ENCODE results near the gene ZFP57. TPM values are rescaled to one million over a fixed set of nuclear protein-coding genes. Genes with fewer than 3 reads are reported as not detected.

Gene ZFP57
- polyA plus RNA-seq (2013, experiment 1 of 4) = 0.72 TPM
- 0.34 TPM for polyA plus RNA-seq (2013, experiment 2 of 4)
- 0.32 TPM for polyA plus RNA-seq (2013, experiment 3 of 4)
- 0.24 TPM for polyA plus RNA-seq (2013, experiment 4 of 4)

DNA sequence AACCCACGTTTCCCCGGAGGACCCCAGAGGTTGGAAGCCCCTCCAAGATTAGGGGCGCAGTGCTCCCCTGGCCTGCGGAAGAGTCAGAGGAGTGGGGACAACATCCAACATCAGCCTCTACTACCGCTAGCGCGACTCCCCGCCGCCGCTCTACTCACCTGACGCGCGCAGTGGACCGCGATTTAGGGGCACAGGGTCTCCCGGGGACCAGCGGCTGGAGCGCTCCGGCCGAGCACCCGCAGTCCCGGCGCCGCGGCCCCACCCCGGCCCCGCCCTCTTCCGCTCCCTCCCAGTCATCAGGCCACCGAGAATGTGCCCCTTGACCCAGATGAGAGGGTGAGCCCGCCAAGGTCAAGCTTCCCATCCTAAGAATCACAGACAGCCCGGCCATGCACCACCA, at the start of gene ZFP57:
Gene ZFP57 (minus strand): TSS at position 249 of the 400 bp plus-strand sequence. CDS start 4,149 bp downstream, outside the sequence.
- no peaks in the 10 kb centered on the region for H3K9me3 ChIP-seq (ENCODE audit: control insufficient read depth, low read length)
- 96% methylated on average over 31 of the region's 31 CpGs for WGBS, 2 experiments
- H3K4me3 ChIP-seq (ENCODE audit: insufficient read depth, low read depth, low read length) = no peak within 1 kb of the TSS
- no peaks in the 10 kb centered on the region for H3K27me3 ChIP-seq (ENCODE audit: control insufficient read depth, insufficient read depth, low read length, poor library complexity, severe bottlenecking)
- no peaks in the 10 kb centered on the region for H3K36me3 ChIP-seq (ENCODE audit: control insufficient read depth, insufficient read depth, low read length)
- no peaks in the 10 kb centered on the region for H3K4me1 ChIP-seq (ENCODE audit: control insufficient read depth, insufficient read depth, low read length)
- H3K27ac ChIP-seq (ENCODE audit: insufficient read depth, low read depth, low read length, poor library complexity, severe bottlenecking) = no peak within 1 kb of the TSS

DNA sequence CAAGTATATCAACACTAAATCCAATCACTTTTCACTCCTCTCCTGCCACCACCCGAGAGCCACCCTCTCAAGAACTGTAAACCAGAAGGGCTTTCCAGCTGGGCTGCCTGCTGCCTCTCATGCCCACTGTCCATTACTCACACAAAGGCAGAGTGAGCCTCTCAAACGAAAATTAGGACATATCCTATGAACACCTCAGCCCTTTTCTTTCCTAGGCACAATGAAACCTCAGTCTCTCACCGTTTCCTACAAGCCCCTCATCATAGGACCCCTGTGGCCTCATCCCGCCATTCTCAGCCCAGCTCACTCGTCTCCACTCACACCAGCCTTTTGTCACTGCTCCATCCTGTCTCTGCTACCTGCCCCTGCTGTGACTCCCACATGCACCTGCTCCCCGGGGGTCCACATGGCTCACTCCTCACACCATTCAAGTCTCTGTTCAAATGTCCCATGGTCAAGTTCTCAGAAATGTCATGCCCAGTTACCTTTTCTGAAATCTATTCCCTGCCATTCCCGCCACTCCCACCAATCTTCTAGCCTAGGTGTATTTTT, 49.7 kb upstream of the ZFP57 start:
- 59 to 70% methylated on average over 7 of the region's 7 CpGs for WGBS, 2 experiments
- Histone ChIP-seq H3K36me3 (ENCODE audit: control insufficient read depth, insufficient read depth, low read length) (no peaks in the 10 kb centered on the region), H3K27me3 (ENCODE audit: control insufficient read depth, insufficient read depth, low read length, poor library complexity, severe bottlenecking) (peaks cover 6% of the 10 kb centered on the region), H3K4me1 (ENCODE audit: control insufficient read depth, insufficient read depth, low read length) (no peaks in the 10 kb centered on the region), H3K9me3 (ENCODE audit: control insufficient read depth, low read length) (no peaks in the 10 kb centered on the region), H3K4me3 (ENCODE audit: insufficient read depth, low read depth, low read length) (no peak overlapping the region), H3K27ac (ENCODE audit: insufficient read depth, low read depth, low read length, poor library complexity, severe bottlenecking) (no peak overlapping the region)

DNA sequence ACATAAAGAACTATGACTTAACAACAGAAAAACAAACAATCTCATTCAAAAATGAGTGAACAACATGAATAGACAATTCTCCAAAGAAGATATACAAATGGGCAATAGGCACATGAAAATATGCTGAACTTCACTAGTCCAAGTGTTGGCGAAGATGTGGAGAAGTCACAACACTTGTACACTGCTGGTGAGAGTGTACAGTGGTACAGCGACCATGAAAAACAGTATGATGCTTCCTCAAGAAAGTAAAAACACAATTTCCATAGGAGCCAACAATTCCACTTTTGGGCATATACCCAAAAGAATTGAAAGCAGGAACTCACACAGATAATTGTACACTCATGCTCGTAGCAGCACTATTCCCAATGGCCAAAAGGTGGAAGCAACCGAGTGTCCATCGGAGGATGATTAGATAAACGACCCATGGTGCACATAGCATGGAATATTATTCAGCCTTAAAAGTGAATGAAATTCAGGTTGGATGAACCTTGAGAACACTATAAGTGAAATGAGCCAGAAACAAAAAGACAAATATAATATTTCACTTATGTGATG, 48.9 kb upstream of the ZFP57 start:
- H3K4me3 ChIP-seq (ENCODE audit: insufficient read depth, low read depth, low read length) = no peak overlapping the region
- no peaks in the 10 kb centered on the region for H3K9me3 ChIP-seq (ENCODE audit: control insufficient read depth, low read length)
- no peak overlapping the region for H3K27ac ChIP-seq (ENCODE audit: insufficient read depth, low read depth, low read length, poor library complexity, severe bottlenecking)
- H3K36me3 ChIP-seq (ENCODE audit: control insufficient read depth, insufficient read depth, low read length) = no peaks in the 10 kb centered on the region
- WGBS, 2 experiments = 85 to 87% methylated on average over 6 of the region's 6 CpGs
- H3K27me3 ChIP-seq (ENCODE audit: control insufficient read depth, insufficient read depth, low read length, poor library complexity, severe bottlenecking) = peaks cover 14% of the 10 kb centered on the region
- no peaks in the 10 kb centered on the region for H3K4me1 ChIP-seq (ENCODE audit: control insufficient read depth, insufficient read depth, low read length)

GRCh38 chr6:29728875-29729270, 47.9 kb upstream of the ZFP57 start:
- no peaks in the 10 kb centered on the region for H3K36me3 ChIP-seq (ENCODE audit: control insufficient read depth, insufficient read depth, low read length)
- H3K9me3 ChIP-seq (ENCODE audit: control insufficient read depth, low read length) = no peaks in the 10 kb centered on the region
- peaks cover 24% of the 10 kb centered on the region for H3K27me3 ChIP-seq (ENCODE audit: control insufficient read depth, insufficient read depth, low read length, poor library complexity, severe bottlenecking)
- H3K4me1 ChIP-seq (ENCODE audit: control insufficient read depth, insufficient read depth, low read length) = no peaks in the 10 kb centered on the region
- H3K27ac ChIP-seq (ENCODE audit: insufficient read depth, low read depth, low read length, poor library complexity, severe bottlenecking) = no peak overlapping the region
- H3K4me3 ChIP-seq (ENCODE audit: insufficient read depth, low read depth, low read length) = no peak overlapping the region

GRCh38 chr6:29728173-29728874, 47.4 kb upstream of the ZFP57 start:
- WGBS, 2 experiments = 92 to 98% methylated on average over 3 of the region's 3 CpGs
- H3K36me3 ChIP-seq (ENCODE audit: control insufficient read depth, insufficient read depth, low read length) = no peaks in the 10 kb centered on the region

DNA sequence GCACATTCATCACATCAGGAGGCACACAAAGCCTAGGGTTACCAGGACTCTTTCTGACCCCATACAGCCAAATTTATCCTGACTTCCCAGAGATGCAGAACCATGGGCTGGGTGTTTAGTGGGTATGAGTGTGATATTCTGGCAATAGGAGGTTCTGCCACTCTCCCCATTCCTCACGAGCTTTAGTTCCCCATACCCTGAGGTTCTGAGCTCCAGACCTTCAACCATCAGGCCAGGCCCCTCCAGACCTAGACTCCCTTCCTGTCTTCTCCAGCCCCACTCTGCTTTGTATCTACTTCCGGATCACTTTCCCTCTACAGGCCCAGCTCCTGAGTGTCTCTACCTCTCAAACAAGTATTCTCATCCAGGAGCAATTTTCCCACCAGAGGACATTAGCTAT, 46.7 kb upstream of the ZFP57 start:
- H3K27ac ChIP-seq (ENCODE audit: insufficient read depth, low read depth, low read length, poor library complexity, severe bottlenecking) = no peak overlapping the region
- H3K36me3 ChIP-seq (ENCODE audit: control insufficient read depth, insufficient read depth, low read length) = no peaks in the 10 kb centered on the region
- H3K4me3 ChIP-seq (ENCODE audit: insufficient read depth, low read depth, low read length) = no peak overlapping the region
- no peaks in the 10 kb centered on the region for H3K9me3 ChIP-seq (ENCODE audit: control insufficient read depth, low read length)
- 90% methylated on average over 2 of the region's 2 CpGs for WGBS, 2 experiments
- peaks cover 36% of the 10 kb centered on the region for H3K27me3 ChIP-seq (ENCODE audit: control insufficient read depth, insufficient read depth, low read length, poor library complexity, severe bottlenecking)
- H3K4me1 ChIP-seq (ENCODE audit: control insufficient read depth, insufficient read depth, low read length) = no peaks in the 10 kb centered on the region

More at GRCh38 chr6:29728173-29728874, 47.4 kb upstream of the ZFP57 start:
- Histone ChIP-seq H3K27ac (ENCODE audit: insufficient read depth, low read depth, low read length, poor library complexity, severe bottlenecking) (no peak overlapping the region), H3K4me3 (ENCODE audit: insufficient read depth, low read depth, low read length) (no peak overlapping the region), H3K27me3 (ENCODE audit: control insufficient read depth, insufficient read depth, low read length, poor library complexity, severe bottlenecking) (peaks cover 30% of the 10 kb centered on the region), H3K4me1 (ENCODE audit: control insufficient read depth, insufficient read depth, low read length) (no peaks in the 10 kb centered on the region), H3K9me3 (ENCODE audit: control insufficient read depth, low read length) (no peaks in the 10 kb centered on the region)

DNA sequence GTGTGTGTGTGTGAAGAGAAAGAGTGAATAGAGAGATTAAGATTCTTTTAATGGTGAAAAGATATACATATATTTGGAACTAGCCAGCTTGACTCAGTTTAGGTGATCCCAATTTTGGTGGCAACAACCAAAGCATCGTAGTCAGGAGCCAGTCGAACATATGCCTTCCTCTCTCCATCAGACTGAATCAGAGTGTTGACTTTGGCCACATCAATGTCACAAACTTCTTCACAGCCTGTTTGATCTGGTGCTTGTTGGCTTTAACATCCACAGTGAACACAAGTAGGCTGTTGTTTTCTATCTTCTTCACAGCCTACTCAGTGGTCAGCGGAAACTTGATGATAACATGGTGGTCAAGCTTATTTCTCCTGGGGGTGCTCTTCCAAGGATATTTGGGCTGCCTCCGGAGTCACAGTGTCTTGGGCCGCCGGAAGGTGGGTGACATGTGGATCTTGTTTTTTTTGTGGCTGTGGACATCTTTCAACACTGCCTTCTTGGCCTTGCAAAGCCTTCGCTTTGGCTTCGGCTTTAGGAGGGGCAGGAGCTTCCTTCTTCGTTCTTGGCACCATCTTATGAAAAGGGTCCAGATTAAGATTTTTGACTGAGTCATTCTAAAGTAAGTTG, 45.7 kb upstream of the ZFP57 start:
- no peaks in the 10 kb centered on the region for H3K4me1 ChIP-seq (ENCODE audit: control insufficient read depth, insufficient read depth, low read length)
- peaks cover 41% of the 10 kb centered on the region for H3K27me3 ChIP-seq (ENCODE audit: control insufficient read depth, insufficient read depth, low read length, poor library complexity, severe bottlenecking)
- no peak overlapping the region for H3K4me3 ChIP-seq (ENCODE audit: insufficient read depth, low read depth, low read length)
- no peaks in the 10 kb centered on the region for H3K36me3 ChIP-seq (ENCODE audit: control insufficient read depth, insufficient read depth, low read length)
- WGBS, 2 experiments = 92 to 93% methylated on average over 9 of the region's 9 CpGs
- H3K9me3 ChIP-seq (ENCODE audit: control insufficient read depth, low read length) = no peaks in the 10 kb centered on the region
- no peak overlapping the region for H3K27ac ChIP-seq (ENCODE audit: insufficient read depth, low read depth, low read length, poor library complexity, severe bottlenecking)

DNA sequence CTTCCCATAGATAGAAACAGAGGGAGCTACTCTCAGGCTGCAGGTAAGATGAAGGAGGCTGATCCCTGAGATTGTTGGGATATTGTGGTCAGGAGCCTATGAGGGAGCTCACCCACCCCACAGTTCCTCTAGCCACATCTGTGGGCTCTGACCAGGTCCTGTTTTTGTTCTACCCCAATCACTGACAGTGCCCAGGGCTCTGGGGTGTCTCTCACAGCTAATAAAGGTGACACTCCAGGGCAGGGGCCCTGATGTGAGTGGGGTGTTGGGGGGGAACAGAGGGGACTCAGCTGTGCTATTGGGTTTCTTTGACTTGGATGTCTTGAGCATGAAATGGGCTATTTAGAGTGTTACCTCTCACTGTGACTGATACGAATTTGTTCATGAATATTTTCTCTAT, 45.0 kb upstream of the ZFP57 start:
- Histone ChIP-seq H3K27me3 (ENCODE audit: control insufficient read depth, insufficient read depth, low read length, poor library complexity, severe bottlenecking) (peaks cover 41% of the 10 kb centered on the region), H3K36me3 (ENCODE audit: control insufficient read depth, insufficient read depth, low read length) (no peaks in the 10 kb centered on the region), H3K9me3 (ENCODE audit: control insufficient read depth, low read length) (no peaks in the 10 kb centered on the region), H3K4me3 (ENCODE audit: insufficient read depth, low read depth, low read length) (no peak overlapping the region), H3K4me1 (ENCODE audit: control insufficient read depth, insufficient read depth, low read length) (no peaks in the 10 kb centered on the region), H3K27ac (ENCODE audit: insufficient read depth, low read depth, low read length, poor library complexity, severe bottlenecking) (no peak overlapping the region)
- 88 to 100% methylated on average over 1 of the region's 1 CpG for WGBS, 2 experiments

DNA sequence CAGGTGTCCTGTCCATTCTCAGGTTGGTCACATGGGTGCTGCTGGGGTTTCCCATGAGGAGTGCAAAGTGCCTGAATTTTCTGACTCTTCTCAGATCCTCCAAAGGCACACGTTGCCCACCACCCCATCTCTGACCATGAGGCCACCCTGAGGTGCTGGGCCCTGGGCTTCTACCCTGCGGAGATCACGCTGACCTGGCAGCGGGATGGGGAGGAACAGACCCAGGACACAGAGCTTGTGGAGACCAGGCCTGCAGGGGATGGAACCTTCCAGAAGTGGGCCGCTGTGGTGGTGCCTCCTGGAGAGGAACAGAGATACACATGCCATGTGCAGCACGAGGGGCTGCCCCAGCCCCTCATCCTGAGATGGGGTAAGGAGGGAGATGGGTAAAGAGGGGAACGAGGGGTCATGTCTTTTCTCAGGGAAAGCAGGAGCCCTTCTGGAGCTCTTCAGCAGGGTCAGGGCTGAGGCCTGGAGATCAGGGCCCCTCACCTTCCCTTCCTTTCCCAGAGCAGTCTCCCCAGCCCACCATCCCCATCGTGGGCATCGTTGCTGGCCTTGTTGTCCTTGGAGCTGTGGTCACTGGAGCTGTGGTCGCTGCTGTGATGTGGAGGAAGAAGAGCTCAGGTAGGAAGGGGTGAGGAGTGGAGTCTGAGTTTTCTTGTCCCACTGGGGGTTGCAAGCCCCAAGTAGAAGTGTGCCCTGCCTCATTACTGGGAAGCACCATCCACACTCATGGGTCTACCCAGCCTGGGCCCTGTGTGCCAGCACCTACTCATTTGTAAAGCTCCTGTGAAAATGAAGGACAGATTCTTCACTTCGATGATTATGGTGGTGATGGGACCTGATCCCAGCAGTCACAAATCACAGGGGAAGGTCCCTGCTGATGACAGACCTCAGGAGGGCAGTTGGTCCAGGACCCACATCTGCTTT, 44.3 kb upstream of the ZFP57 start:
- Histone ChIP-seq H3K4me1 (ENCODE audit: control insufficient read depth, insufficient read depth, low read length) (no peaks in the 10 kb centered on the region), H3K27ac (ENCODE audit: insufficient read depth, low read depth, low read length, poor library complexity, severe bottlenecking) (no peak overlapping the region), H3K4me3 (ENCODE audit: insufficient read depth, low read depth, low read length) (no peak overlapping the region), H3K27me3 (ENCODE audit: control insufficient read depth, insufficient read depth, low read length, poor library complexity, severe bottlenecking) (peaks cover 41% of the 10 kb centered on the region), H3K36me3 (ENCODE audit: control insufficient read depth, insufficient read depth, low read length) (no peaks in the 10 kb centered on the region), H3K9me3 (ENCODE audit: control insufficient read depth, low read length) (no peaks in the 10 kb centered on the region)
- 86% methylated on average over 11 of the region's 11 CpGs for WGBS, 2 experiments

Measured in ectodermal cell (in vitro differentiated cells).